Measurements from ENCODE around the gene EFNA5. TPM values are rescaled to one million over a fixed set of nuclear protein-coding genes. Genes with fewer than 3 reads are reported as not detected.

EFNA5 gene
- total RNA-seq, 2 donors from 2014 or later, result 5.6 to 7.2 TPM

DNA sequence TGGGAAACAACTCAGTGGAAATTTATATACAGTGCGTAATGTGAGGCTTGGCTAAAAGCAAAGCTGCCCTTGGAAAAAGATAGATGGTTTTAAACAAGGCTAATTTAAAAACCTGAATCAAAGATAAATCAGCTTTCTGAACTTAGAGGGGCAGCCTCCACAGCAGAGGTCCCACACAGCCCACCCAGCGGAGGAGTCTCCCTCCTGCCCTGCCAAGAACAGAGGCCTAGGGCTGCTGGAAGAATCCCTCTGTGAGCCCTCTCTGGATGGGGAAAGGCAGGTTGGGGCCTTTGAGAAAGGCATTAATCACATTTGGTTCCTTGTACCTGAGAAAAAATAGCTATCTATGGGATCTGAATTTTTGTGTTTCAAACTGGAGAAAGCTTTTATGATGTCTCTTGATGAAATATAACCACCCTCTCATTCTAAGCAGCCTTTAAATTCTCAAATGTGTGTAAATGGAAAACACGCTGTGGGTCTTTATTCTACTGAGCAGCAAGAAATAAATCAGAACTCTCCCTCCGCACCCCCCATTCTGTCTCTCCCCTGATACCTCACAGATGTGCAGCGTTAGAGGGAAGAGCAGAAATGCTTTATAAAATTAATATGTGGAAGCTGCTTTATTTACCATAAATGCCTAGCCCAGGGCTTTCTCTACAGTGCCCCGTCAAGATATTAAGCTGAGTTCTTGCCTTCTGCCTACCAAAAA lies 329.2 kb downstream of the EFNA5 start:
- 91% methylated on average over 6 of the region's 6 CpGs for WGBS
- DNase-seq (ENCODE audit: low spot score), result no peak
- intact Hi-C loops (cut with DNase I), result no loop called here
- TF ChIP-seq POLR2A (IDR thresholded peaks at IDR 0.05) (no peak), POLR2AphosphoS5 (IDR thresholded peaks at IDR 0.05) (no peak)
- TF ChIP-seq, protein P1, sequence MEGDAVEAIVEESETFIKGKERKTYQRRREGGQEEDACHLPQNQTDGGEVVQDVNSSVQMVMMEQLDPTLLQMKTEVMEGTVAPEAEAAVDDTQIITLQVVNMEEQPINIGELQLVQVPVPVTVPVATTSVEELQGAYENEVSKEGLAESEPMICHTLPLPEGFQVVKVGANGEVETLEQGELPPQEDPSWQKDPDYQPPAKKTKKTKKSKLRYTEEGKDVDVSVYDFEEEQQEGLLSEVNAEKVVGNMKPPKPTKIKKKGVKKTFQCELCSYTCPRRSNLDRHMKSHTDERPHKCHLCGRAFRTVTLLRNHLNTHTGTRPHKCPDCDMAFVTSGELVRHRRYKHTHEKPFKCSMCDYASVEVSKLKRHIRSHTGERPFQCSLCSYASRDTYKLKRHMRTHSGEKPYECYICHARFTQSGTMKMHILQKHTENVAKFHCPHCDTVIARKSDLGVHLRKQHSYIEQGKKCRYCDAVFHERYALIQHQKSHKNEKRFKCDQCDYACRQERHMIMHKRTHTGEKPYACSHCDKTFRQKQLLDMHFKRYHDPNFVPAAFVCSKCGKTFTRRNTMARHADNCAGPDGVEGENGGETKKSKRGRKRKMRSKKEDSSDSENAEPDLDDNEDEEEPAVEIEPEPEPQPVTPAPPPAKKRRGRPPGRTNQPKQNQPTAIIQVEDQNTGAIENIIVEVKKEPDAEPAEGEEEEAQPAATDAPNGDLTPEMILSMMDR (IDR thresholded peaks at IDR 0.05), result no peak
- no peak overlapping the region for H3K27ac ChIP-seq
- H3K4me3 ChIP-seq, result no peak overlapping the region
- no peaks in the 10 kb centered on the region for H3K4me1 ChIP-seq (replicated peaks)
- no peaks in the 10 kb centered on the region for H3K36me3 ChIP-seq
- no peaks in the 10 kb centered on the region for H3K9me3 ChIP-seq
- H3K27me3 ChIP-seq (replicated peaks; ENCODE audit: insufficient read depth), result no peaks in the 10 kb centered on the region

DNA sequence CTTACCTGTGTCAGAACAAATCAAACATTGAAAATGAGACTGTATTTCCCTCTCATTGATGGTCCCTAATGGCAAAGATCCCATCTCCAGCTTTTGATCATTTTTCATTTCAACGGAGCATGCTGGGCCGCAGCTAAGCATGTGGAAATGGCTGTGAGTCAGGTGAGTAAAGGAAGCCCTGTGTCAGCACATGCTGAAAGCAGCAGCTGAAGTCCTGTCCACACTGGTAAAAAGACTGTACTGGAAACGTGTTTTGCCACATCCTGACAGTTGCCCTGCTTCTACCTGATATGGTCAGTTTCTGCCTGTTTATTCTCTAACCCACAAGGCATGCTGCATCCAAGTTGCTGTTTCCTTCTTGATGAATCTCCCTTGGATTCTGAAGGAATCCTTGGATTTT lies 330.1 kb downstream of the EFNA5 start:
- intact Hi-C loops (cut with DNase I), result no loop called here
- Histone ChIP-seq H3K27ac (no peak overlapping the region), H3K27me3 (replicated peaks; ENCODE audit: insufficient read depth) (no peaks in the 10 kb centered on the region), H3K4me3 (no peak overlapping the region), H3K9me3 (no peaks in the 10 kb centered on the region), H3K4me1 (replicated peaks) (no peaks in the 10 kb centered on the region), H3K36me3 (no peaks in the 10 kb centered on the region)
- TF ChIP-seq, protein P1 (IDR thresholded peaks at IDR 0.05), result no peak
- no peak for TF ChIP-seq POLR2A (IDR thresholded peaks at IDR 0.05)
- no peak for TF ChIP-seq POLR2AphosphoS5 (IDR thresholded peaks at IDR 0.05)
- WGBS, result 42% methylated on average over 3 of the region's 3 CpGs
- DNase-seq (ENCODE audit: low spot score), result no peak

DNA sequence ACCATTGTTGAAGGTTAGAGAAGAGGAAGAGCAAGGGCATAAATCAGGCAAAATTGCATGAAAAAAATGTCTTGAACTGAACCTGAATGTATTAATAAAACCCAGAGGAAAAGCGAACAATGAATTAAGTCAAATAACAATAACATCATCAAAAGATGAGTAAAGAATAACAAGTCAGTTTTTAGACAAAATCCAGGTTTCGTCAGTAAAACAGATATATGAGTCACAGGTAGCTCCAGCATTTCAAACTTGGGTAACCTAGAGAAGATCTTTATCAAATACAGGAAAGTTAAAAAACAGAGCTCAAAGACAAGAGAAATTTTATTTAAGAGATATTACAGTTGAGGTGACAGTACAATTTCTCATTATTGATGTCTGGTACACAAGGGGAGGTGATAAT lies 332.4 kb downstream of the EFNA5 start:
- H3K4me3 ChIP-seq, result no peak overlapping the region
- intact Hi-C loops (cut with DNase I), result no loop called here
- WGBS, result 87% methylated on average over 2 of the region's 2 CpGs
- TF ChIP-seq, protein P1 (IDR thresholded peaks at IDR 0.05), result no peak
- TF ChIP-seq POLR2A (IDR thresholded peaks at IDR 0.05) (no peak), POLR2AphosphoS5 (IDR thresholded peaks at IDR 0.05) (no peak)
- H3K4me1 ChIP-seq (replicated peaks), result no peaks in the 10 kb centered on the region
- H3K36me3 ChIP-seq, result no peaks in the 10 kb centered on the region
- no peaks in the 10 kb centered on the region for H3K9me3 ChIP-seq
- H3K27me3 ChIP-seq (replicated peaks; ENCODE audit: insufficient read depth), result no peaks in the 10 kb centered on the region
- no peak for DNase-seq (ENCODE audit: low spot score)
- no peak overlapping the region for H3K27ac ChIP-seq

DNA sequence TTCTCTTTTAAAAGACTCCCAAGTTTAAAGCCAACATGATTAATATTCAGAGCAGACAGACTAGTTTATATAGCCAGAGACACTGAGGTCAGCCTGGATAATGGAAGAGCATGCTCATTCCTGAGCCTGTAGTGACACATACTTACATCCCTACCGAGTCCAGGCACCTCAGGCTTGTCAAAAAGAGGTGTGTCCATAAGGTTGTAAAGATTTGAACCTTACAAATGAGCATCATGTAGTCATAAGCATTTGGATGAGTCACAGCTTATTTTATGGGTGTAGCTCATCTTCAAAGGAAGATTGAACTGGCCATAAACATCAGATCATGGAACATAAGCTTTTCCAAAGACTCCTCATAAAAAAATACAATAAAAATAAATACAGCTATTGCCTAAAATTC lies 333.5 kb downstream of the EFNA5 start:
- WGBS, result 11% methylated on average over 1 of the region's 1 CpG
- no peak for DNase-seq (ENCODE audit: low spot score)

More for the DNA sequence above, 333.5 kb downstream of the EFNA5 start:
- no peaks in the 10 kb centered on the region for H3K36me3 ChIP-seq
- no peaks in the 10 kb centered on the region for H3K27me3 ChIP-seq (replicated peaks; ENCODE audit: insufficient read depth)
- H3K4me3 ChIP-seq, result no peak overlapping the region
- TF ChIP-seq, protein P1 (IDR thresholded peaks at IDR 0.05), result no peak
- TF ChIP-seq POLR2A (IDR thresholded peaks at IDR 0.05) (no peak), POLR2AphosphoS5 (IDR thresholded peaks at IDR 0.05) (no peak)
- no peaks in the 10 kb centered on the region for H3K9me3 ChIP-seq
- H3K27ac ChIP-seq, result no peak overlapping the region
- intact Hi-C loops (cut with DNase I), result no loop called here
- H3K4me1 ChIP-seq (replicated peaks), result no peaks in the 10 kb centered on the region

Measured in prostate gland (tissue), 2 donors.